ENCODE measurements around the gene PLCD1.

DNA sequence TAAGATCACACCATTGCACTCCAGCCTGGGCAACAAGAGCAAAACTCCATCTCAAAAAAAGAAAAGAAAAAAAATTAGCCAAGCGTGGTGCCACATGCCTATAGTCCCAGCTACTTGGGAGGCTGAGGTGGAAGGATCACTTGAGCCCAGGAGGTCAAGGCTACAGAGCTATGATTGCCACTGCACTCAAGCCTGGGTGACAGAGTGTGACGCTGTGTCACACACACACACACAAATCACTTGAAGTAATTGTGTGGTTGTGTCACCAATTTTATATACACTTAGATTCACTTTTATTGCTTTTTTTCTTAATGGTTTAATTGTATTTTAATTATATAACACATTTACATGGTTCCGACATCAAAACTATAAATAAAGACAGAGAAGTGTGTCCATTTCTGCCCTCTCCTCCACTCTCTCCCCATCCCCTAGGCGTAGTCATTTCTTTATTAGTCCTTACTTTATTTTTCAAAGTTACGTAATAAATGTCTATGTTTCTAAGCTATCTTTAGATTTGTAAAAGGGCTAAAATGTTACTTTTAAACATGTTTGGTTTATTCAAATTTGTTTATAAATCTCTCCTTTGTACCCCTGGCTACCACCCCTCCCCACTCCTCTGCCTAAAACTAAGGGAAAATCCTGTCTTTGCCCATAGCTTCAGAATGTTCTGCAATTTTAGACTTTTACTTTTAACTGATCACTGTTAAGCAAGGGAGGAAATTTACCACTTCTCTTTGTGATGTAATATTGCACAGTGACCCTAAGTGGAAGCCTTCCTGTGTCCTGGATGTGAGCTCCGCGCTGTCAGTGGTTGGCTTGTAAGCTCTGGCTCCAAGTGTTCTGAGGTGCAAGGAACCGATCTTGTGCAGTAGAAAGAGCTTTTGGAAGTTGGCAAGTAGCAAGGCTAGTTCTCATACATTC, 49.6 kb downstream of the PLCD1 start:
- TF ChIP-seq EZH2 (IDR thresholded peaks at IDR 0.05), result no peak
- TF ChIP-seq, protein P1, sequence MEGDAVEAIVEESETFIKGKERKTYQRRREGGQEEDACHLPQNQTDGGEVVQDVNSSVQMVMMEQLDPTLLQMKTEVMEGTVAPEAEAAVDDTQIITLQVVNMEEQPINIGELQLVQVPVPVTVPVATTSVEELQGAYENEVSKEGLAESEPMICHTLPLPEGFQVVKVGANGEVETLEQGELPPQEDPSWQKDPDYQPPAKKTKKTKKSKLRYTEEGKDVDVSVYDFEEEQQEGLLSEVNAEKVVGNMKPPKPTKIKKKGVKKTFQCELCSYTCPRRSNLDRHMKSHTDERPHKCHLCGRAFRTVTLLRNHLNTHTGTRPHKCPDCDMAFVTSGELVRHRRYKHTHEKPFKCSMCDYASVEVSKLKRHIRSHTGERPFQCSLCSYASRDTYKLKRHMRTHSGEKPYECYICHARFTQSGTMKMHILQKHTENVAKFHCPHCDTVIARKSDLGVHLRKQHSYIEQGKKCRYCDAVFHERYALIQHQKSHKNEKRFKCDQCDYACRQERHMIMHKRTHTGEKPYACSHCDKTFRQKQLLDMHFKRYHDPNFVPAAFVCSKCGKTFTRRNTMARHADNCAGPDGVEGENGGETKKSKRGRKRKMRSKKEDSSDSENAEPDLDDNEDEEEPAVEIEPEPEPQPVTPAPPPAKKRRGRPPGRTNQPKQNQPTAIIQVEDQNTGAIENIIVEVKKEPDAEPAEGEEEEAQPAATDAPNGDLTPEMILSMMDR (IDR thresholded peaks at IDR 0.05), result no peak

Data from neural progenitor cell (in vitro differentiated cells).